ENCODE measurements around the gene MGA.

The MGA gene

DNA sequence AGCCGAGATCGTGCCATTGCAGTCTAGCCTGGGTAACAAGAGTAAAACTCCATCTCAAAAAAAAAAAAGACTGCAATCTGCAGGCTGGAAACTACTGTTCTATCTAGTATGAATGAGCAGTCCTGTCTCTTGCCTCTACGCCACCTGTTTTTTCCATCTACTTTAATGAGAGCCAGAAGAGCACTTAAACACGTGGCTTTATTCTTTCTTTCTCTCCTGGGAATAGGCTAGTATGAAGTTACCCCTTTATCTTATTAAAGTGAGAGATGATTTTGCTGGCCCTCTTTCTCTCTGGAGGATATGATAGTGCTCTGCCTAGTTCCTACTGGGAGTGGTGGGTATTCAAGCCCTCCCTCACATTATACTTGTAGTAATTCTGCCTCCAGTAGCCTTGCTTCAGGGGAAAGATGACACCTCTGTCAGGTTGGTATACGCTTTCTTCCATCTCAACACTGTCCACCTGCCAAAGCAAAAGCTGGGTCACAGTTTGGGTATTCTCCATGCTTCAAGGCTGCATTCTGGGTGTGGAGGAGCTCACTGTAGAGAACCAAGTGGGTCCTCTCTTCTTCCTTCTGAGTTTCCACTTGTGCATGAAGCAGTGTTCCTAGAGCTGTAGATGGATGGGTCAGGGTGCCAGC, 131.9 kb downstream of the MGA start:
- TF ChIP-seq, protein P1, sequence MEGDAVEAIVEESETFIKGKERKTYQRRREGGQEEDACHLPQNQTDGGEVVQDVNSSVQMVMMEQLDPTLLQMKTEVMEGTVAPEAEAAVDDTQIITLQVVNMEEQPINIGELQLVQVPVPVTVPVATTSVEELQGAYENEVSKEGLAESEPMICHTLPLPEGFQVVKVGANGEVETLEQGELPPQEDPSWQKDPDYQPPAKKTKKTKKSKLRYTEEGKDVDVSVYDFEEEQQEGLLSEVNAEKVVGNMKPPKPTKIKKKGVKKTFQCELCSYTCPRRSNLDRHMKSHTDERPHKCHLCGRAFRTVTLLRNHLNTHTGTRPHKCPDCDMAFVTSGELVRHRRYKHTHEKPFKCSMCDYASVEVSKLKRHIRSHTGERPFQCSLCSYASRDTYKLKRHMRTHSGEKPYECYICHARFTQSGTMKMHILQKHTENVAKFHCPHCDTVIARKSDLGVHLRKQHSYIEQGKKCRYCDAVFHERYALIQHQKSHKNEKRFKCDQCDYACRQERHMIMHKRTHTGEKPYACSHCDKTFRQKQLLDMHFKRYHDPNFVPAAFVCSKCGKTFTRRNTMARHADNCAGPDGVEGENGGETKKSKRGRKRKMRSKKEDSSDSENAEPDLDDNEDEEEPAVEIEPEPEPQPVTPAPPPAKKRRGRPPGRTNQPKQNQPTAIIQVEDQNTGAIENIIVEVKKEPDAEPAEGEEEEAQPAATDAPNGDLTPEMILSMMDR (IDR thresholded peaks at IDR 0.05; ENCODE audit: control extremely low read depth, extremely low read depth, low read depth, missing control alignments), result no peak
- POLR2A ChIA-PET, result interaction anchor here (0.6 to 1.1 kb wide), 2 partner anchors 12 to 18 kb away, joined by 3 read pairs; partner anchors contain the start of gene MAPKBP1
- no peak for DNase-seq (ENCODE audit: extremely low spot score)
- CTCF ChIA-PET, result interaction anchor here (5.0 to 7.7 kb wide), 3 partner anchors 14 to 19 kb away, joined by 27 to 56 read pairs (median 44); partner anchors contain the start of gene MAPKBP1

DNA sequence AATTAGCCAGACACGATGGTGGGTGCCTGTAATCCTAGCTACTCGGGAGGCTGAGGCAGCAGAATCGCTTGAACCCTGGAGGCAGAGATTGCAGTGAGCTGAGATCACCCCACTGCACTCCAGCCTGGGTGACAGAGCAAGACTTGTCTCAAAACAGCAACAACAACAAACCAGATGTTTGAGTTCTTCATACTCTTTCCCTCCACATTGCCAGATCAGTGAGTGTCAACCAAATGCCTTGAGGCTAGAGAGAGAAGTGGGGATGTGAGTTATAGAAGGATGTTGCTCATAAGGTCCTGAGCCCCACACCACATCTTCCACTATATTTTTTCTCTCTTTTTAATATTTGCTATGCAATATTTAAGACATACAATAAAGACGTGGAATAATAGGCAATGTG, 133.9 kb downstream of the MGA start:
- TF ChIP-seq, protein P1 (IDR thresholded peaks at IDR 0.05; ENCODE audit: control extremely low read depth, extremely low read depth, low read depth, missing control alignments), result no peak
- POLR2A ChIA-PET, result no interaction called here
- no peak for DNase-seq (ENCODE audit: extremely low spot score)
- CTCF ChIA-PET, result interaction anchor here (0.8 to 7.7 kb wide), 6 partner anchors 9 to 328 kb away, joined by 3 to 56 read pairs (median 6); partner anchors contain the start of gene MAPKBP1

DNA sequence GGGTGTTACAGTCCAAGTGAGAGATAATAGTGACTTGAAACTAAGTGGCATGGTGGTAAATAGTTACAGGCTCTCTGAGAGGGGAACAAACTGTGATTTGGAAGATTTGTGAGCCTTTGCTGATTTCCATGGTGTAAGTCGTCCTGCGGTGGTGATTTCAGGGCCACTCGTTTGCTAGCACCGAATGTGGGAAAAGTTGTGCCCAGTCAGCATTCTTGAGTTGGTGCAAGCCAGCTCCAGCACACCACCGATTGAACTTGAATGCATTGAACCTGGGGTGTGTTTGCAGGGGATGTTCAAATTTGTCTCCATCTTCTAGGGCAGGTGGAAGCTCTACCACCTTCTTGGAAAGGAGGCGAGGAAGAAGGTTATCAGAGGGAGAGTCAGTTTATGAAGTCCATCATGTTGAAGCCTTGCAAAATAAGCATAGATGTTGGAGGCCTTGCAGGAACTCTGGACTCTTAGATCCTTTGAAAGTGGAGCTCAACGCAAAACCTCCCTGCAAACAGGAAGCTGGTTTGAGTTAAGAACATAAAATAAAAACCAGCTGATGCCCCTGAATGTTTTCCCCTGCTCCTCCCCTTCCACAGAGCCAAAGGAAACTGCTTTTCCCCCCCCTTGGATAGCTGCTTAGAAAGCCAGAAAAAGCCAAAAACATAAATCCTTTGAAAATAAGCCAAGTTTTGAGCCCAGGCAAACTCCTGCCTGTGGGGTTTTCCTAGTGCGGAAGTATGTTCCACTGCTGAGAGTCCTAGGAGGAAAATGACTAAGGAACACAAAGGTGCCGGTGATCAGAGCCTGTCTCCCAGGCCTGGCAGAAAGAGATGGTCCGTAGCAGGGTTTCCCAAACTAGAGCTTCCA, 136.0 kb downstream of the MGA start:
- TF ChIP-seq, protein P1 (IDR thresholded peaks at IDR 0.05; ENCODE audit: control extremely low read depth, extremely low read depth, low read depth, missing control alignments), result no peak
- no peak for DNase-seq (ENCODE audit: extremely low spot score)
- ChIA-PET CTCF (interaction anchor here (0.6 to 7.7 kb wide), 8 partner anchors 10 to 238 kb away, joined by 3 to 56 read pairs (median 8); partner anchors contain the start of gene MAPKBP1), POLR2A (interaction anchor here (0.9 kb wide), 1 partner anchor 135 kb away, joined by 4 read pairs; no protein-coding TSS in a partner anchor)

DNA sequence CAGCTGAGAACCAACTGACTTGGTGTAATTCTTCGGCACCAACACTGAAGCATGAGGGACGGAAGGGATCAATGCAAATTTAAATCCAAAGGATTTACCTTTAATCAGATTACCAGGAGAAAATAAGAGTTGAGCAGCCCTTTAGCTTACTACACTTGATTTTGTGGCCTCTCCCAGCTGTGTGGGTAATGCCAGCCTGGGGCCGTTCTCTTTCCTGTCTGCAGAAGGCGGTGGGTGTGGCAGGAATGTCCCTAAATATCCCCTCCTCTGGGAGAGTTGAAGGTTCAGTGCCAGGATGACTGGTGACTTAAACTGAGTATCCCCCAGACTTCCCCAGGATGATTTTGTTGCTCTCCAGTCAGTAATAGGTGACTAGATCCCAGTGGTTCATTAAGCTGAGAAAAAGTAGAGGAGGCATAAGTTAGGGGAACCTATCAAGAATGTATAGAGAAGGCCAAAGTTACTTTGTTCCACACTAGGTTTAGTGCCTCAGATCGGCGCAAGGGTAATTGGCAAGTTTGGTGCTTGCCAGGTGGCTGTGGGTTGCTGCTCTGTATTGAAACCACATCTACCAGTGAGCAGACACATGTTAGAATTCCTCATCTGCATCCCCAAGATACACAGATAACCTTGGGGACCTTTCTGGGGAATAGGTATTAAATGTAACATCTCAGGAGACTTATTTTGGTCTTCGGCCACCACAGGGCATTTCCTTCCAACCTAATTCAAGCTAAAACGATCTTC, 137.2 kb downstream of the MGA start:
- TF ChIP-seq, protein P1 (IDR thresholded peaks at IDR 0.05; ENCODE audit: control extremely low read depth, extremely low read depth, low read depth, missing control alignments), result no peak
- CTCF ChIA-PET, result interaction anchor here (1.4 to 5.0 kb wide), 5 partner anchors 13 to 240 kb away, joined by 4 to 33 read pairs (median 11); partner anchors contain the start of gene MAPKBP1
- POLR2A ChIA-PET, result no interaction called here
- DNase-seq (ENCODE audit: extremely low spot score), result no peak

DNA sequence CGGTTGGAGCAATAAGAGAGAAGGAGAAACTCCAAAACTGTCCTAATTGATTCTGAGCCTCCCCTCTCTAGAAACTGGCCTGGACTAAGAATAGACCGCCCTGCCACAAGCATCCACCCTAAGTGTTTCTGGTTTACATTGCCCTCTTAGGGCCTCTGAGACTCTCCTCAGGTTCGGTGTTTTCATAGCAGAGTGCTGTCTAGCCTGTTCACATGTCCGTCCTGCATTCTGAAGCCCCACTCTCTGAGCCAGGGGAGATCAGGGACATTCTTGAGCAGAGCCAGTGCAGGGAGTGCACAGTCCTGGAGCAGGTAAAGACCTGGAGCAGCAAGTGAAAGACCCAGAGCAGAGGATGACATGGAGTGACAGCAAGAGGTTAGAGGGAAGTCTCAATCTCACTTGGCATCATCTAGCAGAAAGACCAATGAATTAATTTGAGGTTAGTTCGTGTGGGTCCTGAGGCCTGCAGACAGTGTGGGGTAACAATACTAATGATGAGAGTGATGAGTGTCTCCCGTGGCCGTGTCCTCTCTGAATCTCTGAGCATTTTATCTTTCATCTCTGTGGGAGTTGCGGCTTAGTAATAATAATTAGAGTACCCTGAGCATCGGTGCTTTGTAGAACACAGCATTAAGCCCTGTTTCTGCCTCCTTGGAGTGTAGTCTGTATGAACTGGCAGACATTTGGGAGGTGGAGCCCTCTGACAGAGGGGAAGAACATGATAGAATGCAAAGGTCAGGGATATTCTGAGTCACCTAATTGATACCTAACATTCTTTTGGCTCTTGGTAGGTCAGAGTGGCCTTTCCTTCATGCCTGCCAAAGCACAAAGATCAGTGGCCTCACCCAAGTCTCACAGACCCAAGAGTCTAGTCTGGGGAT, 138.6 kb downstream of the MGA start:
- CTCF ChIA-PET, result interaction anchor here (1.1 to 9.4 kb wide), 4 partner anchors 13 to 106 kb away, joined by 3 to 107 read pairs (median 38); partner anchors contain the start of gene MAPKBP1
- TF ChIP-seq, protein P1 (IDR thresholded peaks at IDR 0.05; ENCODE audit: control extremely low read depth, extremely low read depth, low read depth, missing control alignments), result no peak
- no peak for DNase-seq (ENCODE audit: extremely low spot score)
- POLR2A ChIA-PET, result no interaction called here
